ENCODE measurements around the gene NTRK1. TPM values are rescaled to one million over a fixed set of nuclear protein-coding genes. Genes with fewer than 3 reads are reported as not detected.

NTRK1 gene
- total and polyA plus RNA-seq, 2 donors (not counting 1 experiment from before 2014, with no cell fraction given) = not detected

DNA sequence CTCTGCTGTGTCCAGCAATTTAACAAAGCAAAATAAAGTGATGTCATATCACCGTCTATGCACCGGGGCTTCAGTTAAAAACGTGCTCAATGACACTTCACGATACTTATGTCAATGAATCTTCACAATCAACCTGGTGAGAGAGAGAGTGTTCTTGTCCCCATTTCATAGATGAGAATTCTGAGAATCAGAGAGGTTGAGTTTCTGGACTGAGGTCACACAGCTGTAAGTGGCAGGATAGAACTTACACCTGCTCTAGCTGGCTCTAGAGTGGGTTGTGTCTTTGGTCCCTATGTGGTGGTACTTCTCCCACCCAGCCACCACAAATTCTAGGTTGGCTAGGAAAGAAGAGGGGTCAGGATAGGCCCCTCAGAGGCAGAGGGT, 5.2 kb downstream of the NTRK1 start:
- no peak for DNase-seq (ENCODE audit: low read depth in 2 of 2)
- Histone ChIP-seq H3K27me3 (ENCODE audit: control insufficient read depth, insufficient read depth, low read length) (peaks cover 30% of the 10 kb centered on the region), H4K20me1 (ENCODE audit: control insufficient read depth, extremely low read depth, insufficient read depth, low read length) (no peaks in the 10 kb centered on the region), H3K9me3 (ENCODE audit: control insufficient read depth, insufficient read depth, low read depth, low read length) (no peaks in the 10 kb centered on the region), H3K79me2 (ENCODE audit: control insufficient read depth, insufficient read depth, low read length) (no peaks in the 10 kb centered on the region), H2AFZ (ENCODE audit: low read length) (no peak overlapping the region), H3K36me3 (ENCODE audit: control insufficient read depth, insufficient read depth, low read length) (no peaks in the 10 kb centered on the region), H3K4me3 (replicated peaks in 1 of 4; ENCODE audit: control extremely low read depth in 1 of 4, insufficient read depth in 1 of 4, low read depth in 3 of 4, low read length in 4 of 4) (no peak overlapping the region), H3K4me1 (ENCODE audit: control insufficient read depth, extremely low read depth, insufficient read depth, low read length) (peaks cover 4% of the 10 kb centered on the region), H3K4me2 (ENCODE audit: extremely low read depth, insufficient read depth, low read length) (no peak overlapping the region), H3K9ac (ENCODE audit: insufficient read depth, low read length) (no peak overlapping the region), H3K27ac (ENCODE audit: insufficient read depth, low read length) (no peak overlapping the region)
- TF ChIP-seq CTCF (conservative IDR thresholded peaks at IDR 0.05 in 1 of 2, IDR thresholded peaks at IDR 0.05 in 1 of 2; ENCODE audit: low read depth in 1 of 2, low read length in 2 of 2) (no peak), EZH2 (IDR thresholded peaks at IDR 0.05; ENCODE audit: low read length, missing control alignments) (no peak)

- Histone ChIP-seq H3K4me2 (ENCODE audit: extremely low read depth, insufficient read depth, low read length) (no peak overlapping the region), H3K9ac (ENCODE audit: insufficient read depth, low read length) (no peak overlapping the region), H3K27ac (ENCODE audit: insufficient read depth, low read length) (no peak overlapping the region), H3K79me2 (ENCODE audit: control insufficient read depth, insufficient read depth, low read length) (no peaks in the 10 kb centered on the region), H3K9me3 (ENCODE audit: control insufficient read depth, insufficient read depth, low read depth, low read length) (no peaks in the 10 kb centered on the region), H3K4me1 (ENCODE audit: control insufficient read depth, extremely low read depth, insufficient read depth, low read length) (peaks cover 4% of the 10 kb centered on the region), H3K36me3 (ENCODE audit: control insufficient read depth, insufficient read depth, low read length) (no peaks in the 10 kb centered on the region), H4K20me1 (ENCODE audit: control insufficient read depth, extremely low read depth, insufficient read depth, low read length) (no peaks in the 10 kb centered on the region), H2AFZ (ENCODE audit: low read length) (no peak overlapping the region), H3K4me3 (replicated peaks in 1 of 4; ENCODE audit: control extremely low read depth in 1 of 4, insufficient read depth in 1 of 4, low read depth in 3 of 4, low read length in 4 of 4) (no peak overlapping the region), H3K27me3 (ENCODE audit: control insufficient read depth, insufficient read depth, low read length) (peaks cover 26% of the 10 kb centered on the region)
- no peak for DNase-seq (ENCODE audit: low read depth in 2 of 2)
- TF ChIP-seq EZH2 (IDR thresholded peaks at IDR 0.05; ENCODE audit: low read length, missing control alignments) (no peak), CTCF (conservative IDR thresholded peaks at IDR 0.05 in 1 of 2, IDR thresholded peaks at IDR 0.05 in 1 of 2; ENCODE audit: low read depth in 1 of 2, low read length in 2 of 2) (no peak)
These were observed 5.7 kb downstream of the NTRK1 start for GRCh38 chr1:156866249-156866909.

DNA sequence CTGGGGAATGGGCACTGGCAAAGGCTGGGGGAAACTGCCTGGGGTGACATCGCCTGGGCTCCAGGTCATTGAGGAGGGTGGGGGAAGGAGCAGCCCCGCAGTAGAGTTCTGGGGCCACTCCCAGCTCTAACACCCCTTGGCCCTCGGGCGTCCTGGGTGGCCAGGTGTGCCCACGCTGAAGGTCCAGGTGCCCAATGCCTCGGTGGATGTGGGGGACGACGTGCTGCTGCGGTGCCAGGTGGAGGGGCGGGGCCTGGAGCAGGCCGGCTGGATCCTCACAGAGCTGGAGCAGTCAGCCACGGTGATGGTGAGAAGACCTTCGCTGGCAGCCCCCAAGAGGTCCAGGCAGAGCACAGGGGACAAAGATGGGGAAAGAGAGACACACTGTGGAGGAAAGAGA, 7.7 kb downstream of the NTRK1 start:
- no peak overlapping the region for H3K4me2 ChIP-seq (ENCODE audit: extremely low read depth, insufficient read depth, low read length)
- no peak overlapping the region for H3K4me3 ChIP-seq (replicated peaks in 1 of 4; ENCODE audit: control extremely low read depth in 1 of 4, insufficient read depth in 1 of 4, low read depth in 3 of 4, low read length in 4 of 4)
- TF ChIP-seq EZH2 (IDR thresholded peaks at IDR 0.05; ENCODE audit: low read length, missing control alignments) (no peak), CTCF (conservative IDR thresholded peaks at IDR 0.05 in 1 of 2, IDR thresholded peaks at IDR 0.05 in 1 of 2; ENCODE audit: low read depth in 1 of 2, low read length in 2 of 2) (no peak)
- H4K20me1 ChIP-seq (ENCODE audit: control insufficient read depth, extremely low read depth, insufficient read depth, low read length) = no peaks in the 10 kb centered on the region
- H3K27me3 ChIP-seq (ENCODE audit: control insufficient read depth, insufficient read depth, low read length) = peaks cover 11% of the 10 kb centered on the region
- no peaks in the 10 kb centered on the region for H3K79me2 ChIP-seq (ENCODE audit: control insufficient read depth, insufficient read depth, low read length)
- no peak for DNase-seq (ENCODE audit: low read depth in 2 of 2)
- H3K9ac ChIP-seq (ENCODE audit: insufficient read depth, low read length) = no peak overlapping the region
- peaks cover 4% of the 10 kb centered on the region for H3K4me1 ChIP-seq (ENCODE audit: control insufficient read depth, extremely low read depth, insufficient read depth, low read length)
- H3K27ac ChIP-seq (ENCODE audit: insufficient read depth, low read length) = no peak overlapping the region
- no peak overlapping the region for H2AFZ ChIP-seq (ENCODE audit: low read length)
- H3K9me3 ChIP-seq (ENCODE audit: control insufficient read depth, insufficient read depth, low read depth, low read length) = no peaks in the 10 kb centered on the region
- no peaks in the 10 kb centered on the region for H3K36me3 ChIP-seq (ENCODE audit: control insufficient read depth, insufficient read depth, low read length)
